ENCODE measurements around the gene SNX18.

SNX18 gene

GRCh38 chr5:54514841-54515432 lies 2.6 kb upstream of the SNX18 start:
- TF ChIP-seq CTCF (IDR thresholded peaks at IDR 0.05; ENCODE audit: extremely low read depth, missing control alignments), result no peak
- no peak for DNase-seq (ENCODE audit: low spot score)

- TF ChIP-seq CTCF (IDR thresholded peaks at IDR 0.05; ENCODE audit: extremely low read depth, missing control alignments), result no peak
- no peak for DNase-seq (ENCODE audit: low spot score)
Observed at GRCh38 chr5:54515634-54516033, 1.9 kb upstream of the SNX18 start.

- no peak for DNase-seq (ENCODE audit: low spot score)
- no peak for TF ChIP-seq CTCF (IDR thresholded peaks at IDR 0.05; ENCODE audit: extremely low read depth, missing control alignments)
Observed at GRCh38 chr5:54516051-54516655, 1.4 kb upstream of the SNX18 start.

GRCh38 chr5:54517174-54517511 lies 416 bp upstream of the SNX18 start:
- no peak for DNase-seq (ENCODE audit: low spot score)
- no peak for TF ChIP-seq CTCF (IDR thresholded peaks at IDR 0.05; ENCODE audit: extremely low read depth, missing control alignments)

GRCh38 chr5:54518146-54518817 lies 723 bp downstream of the SNX18 start:
- peak; percentile 71 for DNase-seq (ENCODE audit: low spot score)
- no peak for TF ChIP-seq CTCF (IDR thresholded peaks at IDR 0.05; ENCODE audit: extremely low read depth, missing control alignments)

- no peak for TF ChIP-seq CTCF (IDR thresholded peaks at IDR 0.05; ENCODE audit: extremely low read depth, missing control alignments)
- no peak for DNase-seq (ENCODE audit: low spot score)
Observed at GRCh38 chr5:54518818-54519508, 1.4 kb downstream of the SNX18 start.

- DNase-seq (ENCODE audit: low spot score), result no peak
- no peak for TF ChIP-seq CTCF (IDR thresholded peaks at IDR 0.05; ENCODE audit: extremely low read depth, missing control alignments)
Observed at GRCh38 chr5:54519509-54519876, 1.9 kb downstream of the SNX18 start.

All from GM20000 (cell line).